HG03039 (cell line): ENCODE results near the gene NDUFA8.

Experiments
- ATAC-seq: cut with Tn5 transposase; IDR thresholded peaks from one replicate; pipeline ENCODE4 v1.9.1; 2021; ENCODE audit warnings: mild to moderate bottlenecking, moderate library complexity; ENCODE audit not compliant: unreplicated experiment

Gene NDUFA8

DNA sequence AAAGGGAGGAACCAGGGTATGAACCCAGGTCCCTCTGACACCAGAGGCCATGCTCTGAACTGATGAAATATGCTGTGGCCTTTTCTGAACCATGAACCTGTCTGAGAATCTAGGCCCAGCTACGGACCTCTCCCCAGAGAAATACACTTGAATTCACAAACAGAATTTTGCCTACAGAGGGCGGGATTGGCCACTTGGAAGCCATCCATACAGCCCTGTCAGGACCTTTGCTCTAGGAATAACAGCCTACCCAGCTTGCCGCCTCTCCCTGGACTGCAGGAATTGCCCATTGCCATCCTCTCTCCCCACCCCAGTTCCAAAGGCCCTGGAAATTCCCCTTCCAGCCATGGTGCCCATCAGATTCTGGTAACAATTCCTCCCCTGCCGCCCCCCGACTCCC is 26.7 kb upstream of the NDUFA8 start:
- ATAC-seq = no peak

DNA sequence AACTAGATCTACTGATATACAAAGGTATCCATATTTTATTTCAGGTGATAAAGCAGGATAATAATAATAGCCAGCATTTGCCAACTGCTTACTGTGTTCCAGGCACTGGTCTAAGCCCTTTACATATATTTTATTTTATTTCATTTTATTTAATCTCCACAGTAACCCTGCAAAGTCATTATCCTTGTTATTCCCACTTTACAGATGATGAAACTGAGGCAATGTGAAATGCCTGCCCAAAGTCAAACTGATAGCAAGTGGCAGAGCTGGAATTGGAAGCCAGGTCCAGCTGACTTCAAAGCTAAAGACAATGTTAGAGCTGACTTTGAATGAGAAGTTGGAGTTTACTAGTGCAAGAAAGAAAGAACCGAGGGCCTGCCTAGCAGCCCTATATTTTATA is 25.0 kb upstream of the NDUFA8 start:
- ATAC-seq = no peak

DNA sequence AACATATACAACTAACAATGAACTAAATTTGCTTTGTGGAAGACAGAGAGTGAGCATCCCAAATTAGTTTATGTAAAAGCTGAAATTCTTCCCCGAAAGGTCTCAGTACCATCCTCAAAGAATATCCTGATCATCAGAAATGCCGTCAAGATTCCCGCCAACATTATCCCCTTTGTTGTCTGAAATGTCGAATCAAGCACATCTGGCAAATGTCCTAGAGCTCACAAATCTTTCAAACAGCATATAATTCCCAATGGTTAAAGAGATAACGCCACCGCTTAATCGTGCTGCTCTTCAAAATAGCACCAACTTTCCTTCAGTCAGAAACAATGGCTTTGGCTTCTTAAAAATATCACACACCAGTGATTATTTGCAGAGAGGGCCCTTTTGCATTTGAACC is 23.9 kb upstream of the NDUFA8 start:
- no peak for ATAC-seq

DNA sequence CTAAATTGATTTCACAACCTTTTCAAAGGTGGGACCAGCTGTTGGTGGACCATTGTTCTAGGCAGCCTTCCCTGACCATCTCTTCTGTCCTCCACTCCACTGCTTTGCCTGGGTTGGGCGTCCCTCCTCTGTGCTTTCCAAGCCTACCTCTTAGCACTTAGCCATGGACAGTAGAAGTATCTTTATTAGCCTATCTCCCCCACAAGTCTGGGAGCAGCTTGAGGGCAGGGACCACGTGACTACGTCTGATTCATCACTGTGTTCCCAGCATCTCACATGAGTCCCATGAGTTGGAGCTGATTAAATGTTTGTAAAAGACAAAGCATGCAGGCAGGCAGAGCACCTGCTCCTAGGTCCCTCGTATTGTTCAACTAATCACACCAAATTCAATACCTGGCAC is 21.1 kb upstream of the NDUFA8 start:
- no peak for ATAC-seq

DNA sequence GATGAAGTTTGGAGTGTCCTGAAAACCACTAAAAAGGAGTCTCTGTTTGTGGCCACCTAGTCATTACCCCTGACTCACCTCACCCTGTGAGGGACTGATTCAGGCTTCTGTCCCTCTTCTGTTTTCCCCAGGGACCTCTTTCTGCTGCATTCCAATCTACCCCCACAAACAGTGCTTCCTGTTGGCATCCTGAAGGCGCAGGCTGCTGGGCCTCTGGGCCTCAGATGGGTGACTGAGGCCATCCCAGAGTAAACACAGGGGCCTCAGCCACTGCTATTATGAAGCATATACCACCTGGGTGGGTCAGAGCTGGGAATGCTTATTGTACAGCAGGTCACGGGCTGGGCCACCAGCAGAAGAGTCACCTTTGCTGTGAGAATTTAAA is 20.1 kb upstream of the NDUFA8 start:
- no peak for ATAC-seq

DNA sequence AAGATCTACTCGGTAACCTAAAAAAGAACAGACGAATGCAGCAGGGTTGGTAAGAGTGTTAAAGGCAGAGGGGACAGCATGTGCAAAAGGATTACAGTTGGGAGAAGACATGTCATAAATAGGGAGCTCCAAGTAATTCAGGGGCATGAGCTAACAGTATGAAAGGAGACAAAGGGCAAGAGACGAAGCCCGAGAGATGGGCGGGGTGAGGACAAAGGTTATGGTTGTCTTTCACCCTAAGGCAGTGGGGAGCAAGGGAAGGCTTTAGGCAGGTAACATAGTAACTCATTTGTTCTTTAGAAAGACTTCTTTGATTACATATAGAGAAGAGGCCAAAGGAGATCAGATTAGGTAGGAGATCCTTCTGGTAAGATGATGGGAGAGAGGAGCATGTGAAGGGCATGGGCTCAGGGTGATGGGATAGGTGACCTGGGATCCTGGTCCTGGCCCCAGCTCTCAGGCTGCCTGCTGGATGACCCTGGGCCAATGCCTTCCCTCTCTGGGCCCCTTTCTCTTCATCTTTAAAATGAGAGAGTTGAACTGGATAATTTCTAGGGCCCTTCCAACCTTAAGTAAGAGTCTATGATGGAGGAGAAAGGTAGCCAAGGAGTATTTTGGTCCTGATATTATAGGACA is 19.6 kb upstream of the NDUFA8 start:
- no peak for ATAC-seq

DNA sequence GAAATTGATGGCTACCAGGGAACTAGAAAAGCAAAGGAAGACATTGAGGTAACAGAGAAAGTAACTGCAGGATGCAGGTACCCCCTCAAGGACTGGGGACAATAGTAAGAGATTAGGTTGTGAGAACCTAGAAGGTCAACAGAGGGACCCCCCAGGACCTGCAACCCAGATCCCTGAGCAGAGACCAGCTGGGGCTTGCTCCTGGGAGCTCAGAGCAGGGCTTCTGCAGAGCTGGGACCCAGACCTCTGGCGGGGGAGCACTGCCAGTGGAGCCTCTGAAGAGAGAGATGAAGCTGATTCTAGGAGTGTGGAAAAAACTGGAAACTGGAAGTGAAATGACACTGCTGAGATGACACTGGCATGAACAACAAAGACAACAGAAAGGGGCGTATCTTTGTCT is 17.3 kb upstream of the NDUFA8 start:
- no peak for ATAC-seq

DNA sequence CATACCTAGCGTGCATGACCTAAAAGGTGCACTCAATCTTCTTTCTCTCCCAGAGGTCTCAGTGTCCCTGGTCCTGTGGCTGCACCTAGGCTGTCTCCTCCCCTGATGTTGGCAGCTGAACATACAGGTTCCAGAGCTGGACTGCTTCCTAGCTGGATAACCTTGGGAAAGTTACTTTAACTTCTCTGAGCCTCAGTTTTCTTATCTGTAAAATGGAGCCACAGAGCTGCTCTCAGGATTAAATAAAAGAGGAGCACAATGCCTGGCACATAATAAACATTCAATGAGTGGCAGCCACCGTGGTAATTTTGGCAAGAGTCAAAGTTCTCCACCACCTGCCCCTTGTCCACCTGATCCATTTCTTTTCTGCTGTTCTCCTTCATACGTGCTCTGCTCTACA is 14.1 kb upstream of the NDUFA8 start:
- ATAC-seq = no peak

DNA sequence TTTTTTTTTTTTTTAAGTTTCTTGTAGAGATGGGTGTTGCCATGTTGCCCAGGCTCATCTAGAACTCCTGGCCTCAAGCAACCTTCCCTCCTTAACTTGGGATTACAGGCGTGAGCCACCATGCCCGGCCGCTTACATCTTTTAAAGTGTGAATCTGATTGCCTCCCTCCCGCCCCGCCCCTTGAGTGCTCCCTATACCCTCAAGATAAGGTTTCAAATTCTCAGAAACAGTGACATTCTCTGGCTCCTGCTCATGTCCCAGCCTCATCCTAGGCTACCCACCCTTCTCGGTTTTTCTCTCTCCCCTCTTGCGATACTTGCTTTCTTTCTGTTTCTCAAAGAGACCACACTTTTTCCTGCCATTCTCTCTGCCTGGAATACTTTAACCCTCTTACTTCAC is 12.6 kb upstream of the NDUFA8 start:
- no peak for ATAC-seq

DNA sequence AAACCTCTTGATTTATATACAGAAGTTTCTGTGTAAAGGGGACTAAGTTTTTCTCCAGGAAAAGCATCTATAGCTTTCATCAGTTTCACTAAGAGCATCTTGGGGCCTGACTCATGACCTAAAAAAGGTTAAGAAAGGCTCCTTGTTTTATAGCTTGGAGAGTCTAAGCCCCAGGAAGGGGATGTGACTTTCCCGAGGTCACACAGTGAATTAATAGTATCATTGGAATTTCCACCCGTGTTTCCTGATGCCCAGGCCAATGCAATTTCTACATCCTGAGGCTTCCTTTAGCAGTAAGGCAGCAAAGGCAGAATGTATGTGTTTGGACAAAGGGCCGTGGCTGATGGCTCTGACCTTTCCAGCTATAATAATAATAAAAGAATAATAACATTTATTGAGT is 8.8 kb upstream of the NDUFA8 start:
- ATAC-seq = no peak

DNA sequence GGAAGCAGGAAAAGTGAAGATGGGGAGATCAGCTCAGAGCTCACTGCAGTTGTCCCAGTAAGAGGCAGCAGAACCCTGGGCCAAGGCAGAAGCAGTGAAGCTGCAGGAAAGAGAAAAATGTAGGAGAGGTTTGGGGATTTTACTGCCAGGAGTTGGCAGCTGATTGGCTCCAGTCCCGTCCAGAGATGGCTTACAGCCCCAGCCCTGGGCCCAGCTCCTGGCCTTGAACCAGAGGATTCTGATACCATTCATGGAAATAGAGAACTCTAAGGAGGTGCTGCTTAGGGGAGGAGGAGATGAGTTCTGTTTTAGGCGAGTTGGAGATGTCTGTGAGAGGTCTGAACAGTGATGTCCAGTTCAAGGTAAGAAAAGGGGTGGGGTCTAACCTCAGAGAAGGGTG is 4.7 kb upstream of the NDUFA8 start:
- no peak for ATAC-seq

DNA sequence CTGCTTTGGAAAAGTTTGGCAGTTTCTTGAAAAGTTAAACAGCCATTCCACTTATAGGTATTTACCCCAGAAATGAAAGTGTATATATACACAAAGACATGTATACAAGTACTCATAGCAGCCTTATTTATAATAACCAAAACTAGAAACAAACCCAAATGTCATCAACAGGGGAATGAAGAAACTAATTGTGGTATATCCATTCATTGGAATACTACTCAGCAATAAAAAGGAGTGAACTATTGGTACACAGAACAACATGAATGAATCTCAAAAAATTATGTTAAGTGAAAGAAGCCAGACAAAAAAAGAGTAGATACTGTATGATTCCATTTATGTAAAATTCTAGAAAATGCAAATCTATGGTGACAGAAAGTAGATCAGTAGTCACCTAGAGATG is 2.8 kb upstream of the NDUFA8 start:
- no peak for ATAC-seq

DNA sequence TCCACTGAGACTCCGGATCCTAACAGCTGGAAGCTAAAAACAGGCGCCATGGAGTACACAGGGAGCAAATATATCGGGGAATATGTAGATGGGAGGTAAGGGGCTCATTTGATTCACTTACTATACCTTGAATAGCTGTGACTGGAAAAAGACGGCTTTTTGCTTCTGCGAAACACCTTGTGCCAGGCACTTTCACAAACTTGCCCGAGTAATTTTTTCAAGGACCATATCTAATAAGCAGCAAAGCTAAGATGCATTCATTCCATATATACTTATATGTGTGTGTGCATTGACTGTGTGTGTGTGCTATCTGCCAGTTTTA is 307 bp upstream of the NDUFA8 start:
- no peak for ATAC-seq

DNA sequence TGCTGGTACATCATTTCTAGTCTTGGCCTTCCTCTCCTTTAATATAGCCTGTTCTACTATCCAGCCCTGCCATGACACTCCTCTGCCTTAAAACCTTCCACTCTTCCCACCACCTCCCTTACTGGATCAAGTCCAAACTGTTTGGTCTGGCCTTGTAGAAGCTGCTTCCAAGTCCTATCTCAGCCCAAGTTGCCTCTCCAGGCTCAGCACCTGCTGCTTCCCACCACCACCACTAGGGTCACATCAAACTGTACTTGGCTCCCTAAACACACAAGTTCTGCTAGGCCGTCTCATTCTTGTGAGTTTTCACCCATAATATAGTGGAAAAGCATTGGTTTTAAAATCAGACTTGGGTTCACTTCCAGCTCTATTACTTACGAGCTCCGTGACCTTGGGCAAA is 1.4 kb downstream of the NDUFA8 start:
- no peak for ATAC-seq

DNA sequence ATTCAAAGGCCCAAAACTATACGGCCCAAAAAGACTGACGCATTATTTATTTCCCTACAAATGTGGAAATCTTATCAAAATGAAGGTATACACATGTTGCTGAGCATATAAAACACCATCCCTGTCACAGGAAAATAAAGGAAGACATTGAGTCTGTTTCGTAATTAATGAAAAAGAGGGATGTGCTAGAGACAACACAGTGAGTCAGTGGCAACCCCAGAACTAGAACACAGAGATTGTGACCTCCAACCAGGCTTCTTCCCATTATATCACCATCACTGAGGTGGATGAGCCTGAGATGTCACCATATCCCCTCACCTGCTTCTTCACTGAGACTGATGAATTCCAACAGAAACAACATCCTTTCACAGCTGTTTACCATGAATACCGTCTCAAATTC is 3.8 kb downstream of the NDUFA8 start:
- no peak for ATAC-seq

DNA sequence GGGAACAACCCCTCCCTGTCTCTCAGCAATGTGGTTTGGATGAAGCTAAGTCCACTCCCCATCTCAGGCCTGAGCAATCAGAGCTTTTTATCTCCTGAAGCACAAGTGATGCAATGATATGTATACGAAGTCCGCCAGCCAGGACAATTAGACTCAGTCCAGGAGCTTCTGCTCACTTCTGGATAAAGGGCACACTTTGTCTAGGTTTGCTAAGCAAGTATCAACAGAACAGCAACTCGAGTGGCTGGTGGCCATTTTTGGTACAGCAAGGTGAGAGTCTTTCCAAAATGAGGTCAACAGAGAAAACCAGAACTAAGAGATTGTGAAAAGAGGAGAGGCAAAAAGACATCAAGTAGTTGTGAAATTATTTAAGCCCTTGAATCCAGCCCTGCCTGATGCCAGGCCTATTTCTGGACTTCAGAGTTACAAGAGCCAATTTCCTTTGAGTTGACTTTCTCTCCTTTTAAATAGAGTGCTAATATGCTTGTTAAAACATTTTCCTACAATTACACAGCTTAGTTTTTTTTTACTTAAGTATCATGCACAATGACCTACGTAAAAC is 8.2 kb downstream of the NDUFA8 start:
- ATAC-seq = no peak

DNA sequence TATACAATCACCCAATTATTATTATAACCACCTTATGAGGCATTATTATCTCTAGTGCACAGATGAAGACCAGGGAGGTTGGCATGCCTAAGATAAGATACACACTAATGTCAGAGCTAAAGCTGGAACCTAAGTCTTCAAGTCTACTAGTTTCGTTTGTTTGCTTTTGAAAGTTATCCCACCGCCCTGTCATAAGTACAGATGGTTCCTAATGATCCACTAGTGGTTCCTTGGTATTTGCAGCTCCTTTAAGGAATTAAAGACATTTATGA is 14.1 kb downstream of the NDUFA8 start:
- ATAC-seq = no peak

DNA sequence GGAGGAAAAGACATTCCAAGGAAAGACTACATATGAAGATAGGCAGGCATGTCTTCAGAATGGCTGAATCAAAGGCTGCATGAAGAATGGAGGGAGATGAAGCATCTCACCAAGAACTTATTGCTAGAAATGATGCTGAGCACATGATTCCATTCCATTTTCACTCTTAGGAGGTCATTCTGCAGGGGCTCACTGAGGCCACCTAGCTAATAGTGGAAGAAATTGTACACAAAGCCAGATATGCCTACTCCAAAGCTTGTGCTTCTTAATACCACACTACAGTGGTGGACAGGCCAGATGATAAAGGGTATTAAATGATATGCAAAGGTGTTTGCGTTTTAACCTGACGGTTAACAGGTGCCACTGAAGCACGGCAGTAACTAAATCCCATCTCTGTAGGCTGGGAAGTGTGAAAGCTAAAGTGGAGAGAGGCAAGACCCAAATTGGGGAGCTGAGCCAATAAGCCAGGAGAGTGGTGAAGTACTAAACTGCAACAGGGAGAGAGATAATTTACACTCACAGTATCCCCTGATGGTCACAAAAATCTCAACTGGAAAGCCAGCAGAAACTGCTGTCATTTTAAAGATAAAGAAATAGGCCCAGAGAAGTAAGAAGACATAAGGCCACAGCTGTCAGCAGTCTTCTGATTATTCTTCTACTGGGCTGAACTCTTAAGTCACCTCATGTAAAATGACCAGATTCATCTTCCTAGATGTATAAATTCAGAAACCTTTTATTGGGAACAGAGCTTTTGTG is 14.6 kb downstream of the NDUFA8 start:
- no peak for ATAC-seq

DNA sequence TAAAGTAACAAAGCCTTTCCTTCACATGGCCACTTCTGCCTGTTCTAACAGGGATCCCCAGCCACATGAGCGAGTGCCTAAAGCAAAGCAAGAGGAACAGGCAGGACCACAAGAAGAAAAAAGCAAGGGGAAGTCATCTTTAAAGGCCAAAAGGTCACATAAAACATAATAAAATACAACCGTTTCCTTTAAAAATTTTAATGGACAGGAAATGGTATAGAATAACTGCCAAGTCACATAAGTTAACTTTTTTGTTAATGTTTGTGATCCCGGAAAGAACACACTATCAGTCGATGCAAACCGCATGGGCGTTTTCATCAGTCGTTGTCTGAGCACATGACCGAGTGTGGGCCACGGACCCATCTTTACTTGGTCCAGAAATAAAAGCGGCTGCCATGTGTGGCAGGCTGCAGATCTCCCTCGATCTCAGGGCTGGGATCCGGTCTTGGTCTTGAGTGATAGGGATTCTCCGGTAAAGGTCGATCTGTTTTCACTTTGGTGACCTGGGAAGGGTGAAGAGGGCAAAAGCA is 15.6 kb downstream of the NDUFA8 start:
- ATAC-seq = no peak

DNA sequence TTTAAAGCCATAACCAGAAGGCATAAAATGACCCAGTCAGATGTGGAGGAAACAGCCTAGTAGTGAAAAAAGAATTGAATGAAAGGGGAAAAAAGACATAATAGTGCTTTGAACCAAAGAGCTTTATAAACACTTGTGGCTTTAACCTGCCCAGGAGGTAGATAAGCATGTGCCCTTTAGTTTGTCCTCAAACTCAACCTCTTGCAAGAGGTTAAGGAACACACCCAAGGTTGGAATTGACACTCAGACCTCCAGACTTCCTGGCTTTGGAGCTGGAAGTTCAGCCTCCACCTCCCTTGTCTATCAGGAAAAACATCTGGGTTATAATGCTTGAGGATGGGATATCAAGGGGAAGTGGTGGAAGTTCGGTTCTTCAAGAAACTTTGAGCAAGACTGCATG is 16.3 kb downstream of the NDUFA8 start:
- ATAC-seq = no peak

DNA sequence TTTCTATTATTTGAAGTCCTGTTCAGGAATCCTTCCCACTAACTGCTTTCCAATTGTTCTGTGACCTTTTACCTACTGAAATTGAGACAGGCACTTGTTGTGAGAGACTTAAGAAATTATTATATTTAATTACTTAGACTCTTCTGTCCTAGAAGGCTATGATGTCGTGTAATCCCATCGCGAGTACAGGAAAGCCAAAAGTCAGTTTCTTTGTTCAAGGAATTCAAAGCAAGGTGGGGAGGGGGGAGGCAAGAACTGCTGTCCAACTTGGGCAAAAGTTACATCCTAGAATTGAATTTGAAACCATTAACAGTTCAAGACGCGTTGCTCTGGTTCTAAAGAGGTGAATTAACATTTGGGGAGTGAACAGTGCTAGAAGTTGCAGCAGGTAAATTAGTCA is 17.9 kb downstream of the NDUFA8 start:
- no peak for ATAC-seq

DNA sequence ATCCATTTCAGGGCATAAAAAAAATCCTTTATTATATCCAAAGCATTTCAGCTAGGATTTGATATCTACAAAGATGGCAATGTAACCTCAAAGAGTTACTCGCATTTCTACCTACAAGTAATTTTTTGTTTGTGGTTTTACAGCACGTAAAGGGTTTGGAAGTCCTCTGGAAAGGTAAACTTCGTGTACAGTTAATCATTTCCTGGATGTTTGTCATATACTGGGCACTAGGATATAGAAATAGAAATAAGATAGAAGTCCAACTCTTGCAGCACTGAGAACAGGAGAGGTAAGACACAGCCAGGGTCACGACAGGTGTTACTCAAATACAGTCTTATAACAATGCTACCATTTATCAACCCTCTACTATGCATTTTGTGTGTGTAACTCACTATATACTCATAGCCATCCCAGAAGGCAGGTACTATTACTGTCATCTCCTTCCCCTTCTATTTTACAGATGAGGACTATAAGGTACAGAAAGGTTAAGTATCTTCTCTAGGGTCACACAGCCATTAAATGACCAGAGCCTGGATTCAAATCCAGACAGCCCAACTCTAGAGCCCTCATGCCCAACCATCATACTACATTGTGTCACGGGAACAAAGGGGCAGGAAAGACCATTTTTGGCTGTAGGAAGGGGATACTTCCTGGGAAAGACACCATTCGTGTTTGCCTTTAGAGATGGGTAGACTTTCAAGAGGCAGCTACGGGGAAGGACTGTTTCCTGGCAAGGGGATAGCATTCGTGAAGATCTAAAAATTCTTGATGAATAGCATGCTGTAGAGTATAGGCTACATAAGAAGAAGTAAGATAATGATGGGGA is 19.0 kb downstream of the NDUFA8 start:
- no peak for ATAC-seq
